HUES48 (cell line): ENCODE measurements around the gene CBL.

Experiments
- H3K27ac ChIP-seq: one replicate; pipeline ENCODE4 v1.7.0; 2013; ENCODE audit warnings: low read depth, low read length, inconsistent platforms
- H3K27me3 ChIP-seq: 2 replicates; pipeline ENCODE4 v1.6.1; 2013; ENCODE audit warnings: mild to moderate bottlenecking, low read length; ENCODE audit not compliant: control insufficient read depth, insufficient read depth
- H3K36me3 ChIP-seq: 2 replicates; pipeline ENCODE4 v1.6.1; 2013; ENCODE audit warnings: low read length; ENCODE audit not compliant: control insufficient read depth, insufficient read depth
- H3K4me1 ChIP-seq: 2 replicates; pipeline ENCODE4 v1.6.1; 2013; ENCODE audit warnings: mild to moderate bottlenecking, low read length; ENCODE audit not compliant: control insufficient read depth, insufficient read depth
- H3K4me3 ChIP-seq: 2 replicates; pipeline ENCODE4 v1.5.1; 2013; ENCODE audit warnings: mild to moderate bottlenecking, low read depth, low read length
- H3K9ac ChIP-seq: 2 replicates; pipeline ENCODE4 v1.6.1; 2013; ENCODE audit warnings: mild to moderate bottlenecking, low read depth, low read length, moderate library complexity
- H3K9me3 ChIP-seq: 2 replicates; pipeline ENCODE4 v1.6.1; 2013; ENCODE audit warnings: low read length; ENCODE audit not compliant: control insufficient read depth, insufficient read depth

The CBL gene

DNA sequence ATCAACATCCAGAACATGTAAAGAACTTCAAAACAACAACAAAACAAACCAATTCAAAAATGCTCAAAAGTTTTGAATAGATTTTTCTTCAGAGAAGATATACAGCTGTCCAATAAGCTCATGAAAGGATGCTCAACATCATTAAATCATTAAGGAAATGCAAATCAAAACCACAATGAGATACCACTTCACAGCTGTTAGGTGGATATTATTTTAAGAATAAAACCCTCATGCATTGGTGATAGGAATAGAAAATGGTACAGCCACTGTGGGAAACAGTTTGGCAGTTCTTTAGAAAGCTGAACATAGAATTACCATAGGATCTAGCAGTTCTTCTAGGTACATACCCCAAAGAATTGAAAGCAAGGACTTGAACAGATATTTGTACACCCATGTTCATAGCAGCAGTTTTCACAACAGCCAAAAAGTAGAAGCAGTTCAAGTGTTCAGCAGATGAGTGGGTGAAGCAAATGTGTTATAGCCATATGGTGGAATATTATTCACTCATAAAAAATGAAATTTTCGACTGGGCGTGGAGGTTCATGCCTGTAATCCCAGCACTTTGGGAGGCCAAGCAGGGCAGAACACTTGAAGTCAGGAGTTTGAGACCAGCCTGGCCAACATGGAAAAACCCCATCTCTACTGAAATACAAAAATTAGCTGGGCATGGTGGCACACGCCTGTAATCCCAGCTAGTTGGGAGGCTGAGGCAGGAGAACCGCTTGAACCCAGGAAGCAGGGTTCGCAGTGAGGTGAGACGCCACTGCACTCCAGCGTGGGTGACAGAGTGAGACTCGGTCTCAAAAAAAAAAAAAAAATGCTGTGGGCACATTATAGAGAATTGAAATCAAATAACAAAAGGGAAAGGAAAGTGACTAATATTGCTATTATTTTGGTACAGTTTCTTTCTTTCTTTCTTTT is 42.9 kb downstream of the CBL start:
- H3K9ac ChIP-seq: no peak overlapping the region
- H3K27me3 ChIP-seq: no peaks in the 10 kb centered on the region
- H3K4me3 ChIP-seq: no peak overlapping the region
- no peak overlapping the region for H3K27ac ChIP-seq
- H3K36me3 ChIP-seq: 0 out of 2 replicates have a peak, but pooled peaks cover 6% of the 10 kb centered on the region
- no peaks in the 10 kb centered on the region for H3K4me1 ChIP-seq
- no peaks in the 10 kb centered on the region for H3K9me3 ChIP-seq

DNA sequence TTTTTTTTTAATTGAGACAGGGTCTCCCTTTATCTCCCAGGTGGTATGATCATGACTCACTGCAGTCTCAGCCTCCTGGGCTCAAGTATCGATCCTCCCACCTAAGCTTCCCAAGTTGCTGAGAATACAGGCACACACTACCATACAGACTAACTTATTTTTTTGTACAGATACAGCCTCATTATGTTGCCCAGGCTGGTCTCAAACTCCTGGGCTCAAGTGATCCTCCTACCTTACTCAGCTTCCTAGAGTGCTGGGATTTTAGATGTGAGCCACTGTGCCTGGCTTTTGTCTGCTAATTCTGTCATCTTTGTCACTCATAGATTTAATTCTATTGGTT is 43.5 kb downstream of the CBL start:
- no peaks in the 10 kb centered on the region for H3K27me3 ChIP-seq
- no peak overlapping the region for H3K4me3 ChIP-seq
- H3K9ac ChIP-seq: no peak overlapping the region
- H3K4me1 ChIP-seq: no peaks in the 10 kb centered on the region
- H3K36me3 ChIP-seq: 0 out of 2 replicates have a peak, but pooled peaks cover 6% of the 10 kb centered on the region
- no peak overlapping the region for H3K27ac ChIP-seq
- H3K9me3 ChIP-seq: no peaks in the 10 kb centered on the region

GRCh38 chr11:119251114-119251513 is 45.0 kb downstream of the CBL start:
- H3K4me1 ChIP-seq: no peaks in the 10 kb centered on the region
- H3K36me3 ChIP-seq: 0 out of 2 replicates have a peak, but pooled peaks cover 6% of the 10 kb centered on the region
- no peak overlapping the region for H3K9ac ChIP-seq
- no peak overlapping the region for H3K27ac ChIP-seq
- no peaks in the 10 kb centered on the region for H3K9me3 ChIP-seq
- no peak overlapping the region for H3K4me3 ChIP-seq
- H3K27me3 ChIP-seq: no peaks in the 10 kb centered on the region

GRCh38 chr11:119254239-119254638 is 48.1 kb downstream of the CBL start:
- no peak overlapping the region for H3K9ac ChIP-seq
- H3K4me1 ChIP-seq: peaks cover 14% of the 10 kb centered on the region; the same call in 1 of the 2 replicates
- no peak overlapping the region for H3K27ac ChIP-seq
- no peaks in the 10 kb centered on the region for H3K36me3 ChIP-seq
- H3K9me3 ChIP-seq: no peaks in the 10 kb centered on the region
- H3K4me3 ChIP-seq: no peak overlapping the region
- H3K27me3 ChIP-seq: no peaks in the 10 kb centered on the region

DNA sequence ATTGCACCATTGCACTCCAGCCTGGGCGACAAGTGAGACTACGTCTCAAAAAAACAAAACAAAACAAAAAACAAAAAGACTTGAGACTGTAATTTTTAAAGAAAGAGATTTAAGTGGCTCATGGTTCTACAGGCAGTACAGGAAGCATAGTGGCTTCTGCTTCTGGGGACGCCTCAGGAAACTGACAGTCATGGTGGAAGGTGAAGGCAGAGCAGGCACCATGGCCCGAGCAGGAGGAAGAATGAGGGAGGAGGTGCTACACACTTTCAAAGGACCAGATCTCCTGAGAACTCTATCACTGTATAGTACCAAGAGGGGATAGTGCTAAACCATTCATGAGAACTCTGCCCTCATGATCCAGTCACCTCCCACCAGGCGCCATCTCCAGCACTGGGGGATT is 52.0 kb downstream of the CBL start:
- H3K4me1 ChIP-seq: peaks cover 16% of the 10 kb centered on the region; the same call in 1 of the 2 replicates
- no peak overlapping the region for H3K27ac ChIP-seq

GRCh38 chr11:119258983-119259382 is 52.8 kb downstream of the CBL start:
- no peaks in the 10 kb centered on the region for H3K27me3 ChIP-seq
- H3K27ac ChIP-seq: no peak overlapping the region
- H3K9ac ChIP-seq: no peak overlapping the region
- no peak overlapping the region for H3K4me3 ChIP-seq
- peaks cover 16% of the 10 kb centered on the region; the same call in 1 of the 2 replicates for H3K4me1 ChIP-seq
- no peaks in the 10 kb centered on the region for H3K36me3 ChIP-seq
- no peaks in the 10 kb centered on the region for H3K9me3 ChIP-seq

More for the DNA sequence above, 52.0 kb downstream of the CBL start:
- Histone ChIP-seq H3K36me3 (no peaks in the 10 kb centered on the region), H3K4me3 (no peak overlapping the region), H3K27me3 (no peaks in the 10 kb centered on the region), H3K9me3 (no peaks in the 10 kb centered on the region), H3K9ac (no peak overlapping the region)

DNA sequence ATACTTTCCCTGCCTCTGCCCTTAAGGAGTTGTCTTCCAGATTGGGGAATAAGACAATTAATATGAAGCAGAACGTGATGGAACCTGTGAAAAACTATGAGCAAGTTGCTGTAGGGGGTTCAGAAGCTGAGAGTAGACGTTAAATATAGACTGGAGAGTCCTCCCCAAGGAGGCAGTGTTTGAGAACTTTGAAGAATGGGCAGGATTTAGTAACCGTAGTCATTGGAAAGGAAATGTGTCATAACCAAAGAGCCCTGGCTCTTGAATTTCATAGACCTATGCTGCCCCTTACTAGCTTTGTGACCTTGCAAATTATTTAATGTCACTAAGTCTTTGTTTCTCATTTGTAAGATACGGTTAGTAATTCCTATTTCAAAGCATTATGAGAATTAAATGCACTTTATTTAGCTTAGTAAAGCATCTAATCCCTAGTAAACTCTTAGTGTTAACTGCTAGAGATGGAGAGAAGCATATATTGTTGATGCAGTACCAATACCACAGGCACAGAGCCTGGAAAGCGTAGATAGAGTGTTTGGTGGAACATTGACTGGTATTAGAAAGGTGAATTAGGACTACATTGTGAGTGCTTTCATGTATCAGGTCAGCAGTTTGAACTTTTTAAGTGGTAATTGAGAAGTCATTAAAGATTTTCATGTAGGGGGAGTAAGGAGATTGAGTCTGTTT is 56.7 kb downstream of the CBL start:
- Histone ChIP-seq H3K36me3 (no peaks in the 10 kb centered on the region), H3K27ac (no peak overlapping the region), H3K4me3 (no peak overlapping the region), H3K9ac (no peak overlapping the region), H3K9me3 (no peaks in the 10 kb centered on the region), H3K4me1 (peaks cover 19% of the 10 kb centered on the region), H3K27me3 (no peaks in the 10 kb centered on the region)

DNA sequence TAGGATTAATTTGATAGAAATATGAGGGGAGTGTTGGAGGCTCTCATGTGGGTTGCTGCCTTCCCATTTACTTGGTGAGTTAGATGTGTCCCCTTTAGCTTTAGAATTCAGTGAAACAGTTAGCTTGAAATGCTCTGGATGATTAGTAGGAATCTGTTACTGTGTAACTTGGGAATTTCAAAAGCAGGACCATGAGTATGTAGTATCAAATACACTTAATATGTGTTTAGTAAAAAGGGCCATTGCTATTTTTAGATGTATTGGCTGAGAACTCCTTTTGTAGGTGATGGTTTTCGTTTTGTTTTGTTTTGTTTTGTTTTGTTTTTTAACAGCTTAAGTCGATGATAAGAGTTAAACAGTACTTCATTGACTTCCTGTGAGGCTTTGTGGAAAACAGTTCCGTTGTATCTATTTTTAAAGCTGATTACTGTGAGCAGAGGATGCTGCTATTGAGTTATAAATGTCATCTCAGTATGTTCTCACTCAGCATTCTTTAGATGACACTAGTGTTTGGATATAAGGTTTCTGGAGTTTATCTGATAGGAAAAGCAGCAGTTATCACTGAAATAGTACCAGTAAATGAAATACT is 57.3 kb downstream of the CBL start:
- Histone ChIP-seq H3K9me3 (no peaks in the 10 kb centered on the region), H3K27ac (no peak overlapping the region), H3K9ac (no peak overlapping the region), H3K4me3 (no peak overlapping the region), H3K36me3 (no peaks in the 10 kb centered on the region), H3K27me3 (no peaks in the 10 kb centered on the region), H3K4me1 (peaks cover 16% of the 10 kb centered on the region)

GRCh38 chr11:119266063-119266462 is 59.9 kb downstream of the CBL start:
- Histone ChIP-seq H3K9me3 (no peaks in the 10 kb centered on the region), H3K36me3 (no peaks in the 10 kb centered on the region), H3K27me3 (no peaks in the 10 kb centered on the region), H3K4me1 (peaks cover 10% of the 10 kb centered on the region), H3K27ac (no peak overlapping the region), H3K9ac (no peak overlapping the region), H3K4me3 (no peak overlapping the region)

GRCh38 chr11:119266517-119267255 is 60.5 kb downstream of the CBL start:
- H3K9ac ChIP-seq: no peak overlapping the region
- H3K27me3 ChIP-seq: no peaks in the 10 kb centered on the region
- peaks cover 2% of the 10 kb centered on the region; the same call in 1 of the 2 replicates for H3K36me3 ChIP-seq
- H3K27ac ChIP-seq: no peak overlapping the region
- peaks cover 10% of the 10 kb centered on the region for H3K4me1 ChIP-seq
- no peak overlapping the region for H3K4me3 ChIP-seq
- H3K9me3 ChIP-seq: no peaks in the 10 kb centered on the region
